ENCODE data around the gene KLF2. TPM values are rescaled to one million over a fixed set of nuclear protein-coding genes. Genes with fewer than 3 reads are reported as not detected.
A peak's percentile ranks its signal among the peaks of the same experiment; 100 is the strongest.

KLF2 gene
- total and polyA plus RNA-seq, 7 donors, result 2.8 to 49.3 (median 21.4) TPM

DNA sequence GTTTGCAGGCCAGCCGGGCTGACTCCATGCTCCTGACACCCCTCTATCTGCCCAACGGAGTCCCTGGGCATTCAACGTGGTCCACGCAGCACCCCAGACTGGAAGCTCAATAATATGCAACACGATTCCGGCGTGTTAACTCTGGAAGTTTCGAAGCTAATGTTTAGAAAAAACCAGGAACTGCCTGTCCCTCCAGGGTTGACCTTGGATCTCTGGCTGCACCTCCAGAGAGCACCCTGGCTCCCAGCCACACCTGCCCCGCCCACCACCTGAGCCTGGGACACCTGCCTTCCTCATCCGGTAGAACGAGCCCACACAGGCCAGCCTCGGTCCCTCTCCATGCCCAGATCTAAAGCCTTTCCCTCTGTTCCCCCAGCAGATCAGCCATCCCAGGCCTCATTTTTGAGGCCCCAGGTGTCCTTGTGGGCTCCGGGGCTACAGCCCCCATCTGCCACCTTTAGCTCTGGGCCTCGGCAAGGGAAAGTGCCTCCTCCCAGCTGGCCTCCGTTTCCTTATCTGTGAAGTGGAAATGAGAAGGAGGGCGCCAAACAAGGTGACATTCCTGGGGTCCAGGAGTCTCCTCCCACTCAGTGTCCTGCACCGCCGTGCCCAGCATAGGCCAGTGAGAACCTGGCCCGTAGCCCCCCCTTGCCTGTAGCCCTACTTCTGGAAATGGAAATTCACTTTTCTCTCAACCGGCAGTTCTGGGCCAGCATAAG, 38.7 kb downstream of the KLF2 start:
- TF ChIP-seq, protein P1, sequence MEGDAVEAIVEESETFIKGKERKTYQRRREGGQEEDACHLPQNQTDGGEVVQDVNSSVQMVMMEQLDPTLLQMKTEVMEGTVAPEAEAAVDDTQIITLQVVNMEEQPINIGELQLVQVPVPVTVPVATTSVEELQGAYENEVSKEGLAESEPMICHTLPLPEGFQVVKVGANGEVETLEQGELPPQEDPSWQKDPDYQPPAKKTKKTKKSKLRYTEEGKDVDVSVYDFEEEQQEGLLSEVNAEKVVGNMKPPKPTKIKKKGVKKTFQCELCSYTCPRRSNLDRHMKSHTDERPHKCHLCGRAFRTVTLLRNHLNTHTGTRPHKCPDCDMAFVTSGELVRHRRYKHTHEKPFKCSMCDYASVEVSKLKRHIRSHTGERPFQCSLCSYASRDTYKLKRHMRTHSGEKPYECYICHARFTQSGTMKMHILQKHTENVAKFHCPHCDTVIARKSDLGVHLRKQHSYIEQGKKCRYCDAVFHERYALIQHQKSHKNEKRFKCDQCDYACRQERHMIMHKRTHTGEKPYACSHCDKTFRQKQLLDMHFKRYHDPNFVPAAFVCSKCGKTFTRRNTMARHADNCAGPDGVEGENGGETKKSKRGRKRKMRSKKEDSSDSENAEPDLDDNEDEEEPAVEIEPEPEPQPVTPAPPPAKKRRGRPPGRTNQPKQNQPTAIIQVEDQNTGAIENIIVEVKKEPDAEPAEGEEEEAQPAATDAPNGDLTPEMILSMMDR (IDR thresholded peaks at IDR 0.05), result no peak
- TF ChIP-seq EP300 (IDR thresholded peaks at IDR 0.05), result no peak
- no peak for TF ChIP-seq POLR2AphosphoS5 (IDR thresholded peaks at IDR 0.05)
- TF ChIP-seq POLR2A (IDR thresholded peaks at IDR 0.05), result no peak
- H3K9me3 ChIP-seq, result no peaks in the 10 kb centered on the region
- 23 to 71% methylated on average over 20 of the region's 20 CpGs for WGBS, 2 donors
- no peaks in the 10 kb centered on the region for H3K4me1 ChIP-seq
- DNase-seq, result no peak
- H3K36me3 ChIP-seq, result peaks cover 0 to 9% (median under 1%) of the 10 kb centered on the region in 4 donors
- H3K27ac ChIP-seq, result no peak overlapping the region
- intact Hi-C loops (cut with DNase I), result no loop called here
- no peak overlapping the region for H3K4me3 ChIP-seq
- no peaks in the 10 kb centered on the region for H3K27me3 ChIP-seq

DNA sequence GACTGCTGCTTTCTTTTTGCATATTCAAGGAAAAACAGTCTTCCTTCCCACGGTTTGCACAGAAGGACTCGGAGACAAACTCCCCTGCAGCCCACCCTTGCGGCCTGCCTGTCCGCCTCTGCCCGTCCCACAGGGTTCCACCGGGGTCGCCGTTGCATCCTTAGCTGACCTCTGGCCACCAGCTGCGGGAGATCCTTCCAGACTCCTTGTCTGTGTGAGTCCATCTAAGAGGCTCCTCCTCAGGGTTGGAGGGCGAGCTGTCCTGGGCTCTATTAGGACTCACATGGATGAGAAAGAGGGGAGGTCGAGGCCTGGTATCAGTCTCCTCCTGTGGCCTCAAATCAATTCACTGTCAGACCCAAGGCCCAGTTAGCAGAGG, 39.2 kb downstream of the KLF2 start:
- Histone ChIP-seq H3K4me3 (no peak overlapping the region), H3K36me3 (peaks cover 0 to 8% (median 0%) of the 10 kb centered on the region in 4 donors), H3K27me3 (no peaks in the 10 kb centered on the region), H3K27ac (no peak overlapping the region), H3K9me3 (no peaks in the 10 kb centered on the region), H3K4me1 (no peaks in the 10 kb centered on the region)
- intact Hi-C loops (cut with DNase I), result no loop called here
- WGBS, 2 donors, result 80 to 88% methylated on average over 11 of the region's 11 CpGs
- TF ChIP-seq, protein P1 (IDR thresholded peaks at IDR 0.05), result no peak
- TF ChIP-seq POLR2A (IDR thresholded peaks at IDR 0.05) (no peak), POLR2AphosphoS5 (IDR thresholded peaks at IDR 0.05) (no peak), EP300 (IDR thresholded peaks at IDR 0.05) (no peak)
- DNase-seq, result no peak

DNA sequence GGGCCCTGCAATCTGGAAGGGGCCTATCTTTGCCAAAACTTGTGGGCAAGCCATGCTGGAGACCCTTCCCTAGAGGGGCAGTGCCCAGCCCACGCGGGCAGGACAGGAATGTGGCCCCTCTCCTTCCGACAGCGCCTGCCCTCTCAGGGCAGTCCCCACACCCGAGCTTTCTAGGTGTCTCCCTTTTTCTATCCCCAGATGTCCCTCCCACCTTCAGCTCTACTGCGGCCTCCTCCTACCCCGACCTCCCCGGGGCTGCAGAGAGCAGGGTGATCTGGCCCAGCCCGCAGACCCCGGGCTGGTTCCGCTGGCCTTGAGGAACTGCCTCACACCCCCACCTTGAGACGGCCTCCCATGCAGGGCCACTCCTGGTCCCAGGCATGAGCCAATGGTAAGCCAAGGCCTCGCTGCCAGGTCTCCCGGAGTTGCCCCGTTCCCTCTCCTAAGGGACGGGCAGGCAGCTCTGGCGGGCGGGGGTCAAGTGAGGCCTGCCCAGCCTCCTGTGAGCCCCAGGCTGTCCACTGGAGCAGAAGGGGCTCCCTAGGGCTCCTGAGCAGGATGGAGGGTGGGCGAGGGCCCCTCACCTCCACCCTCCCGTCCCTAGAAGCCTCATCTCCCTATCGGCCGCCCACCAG, 39.7 kb downstream of the KLF2 start:
- TF ChIP-seq EP300 (IDR thresholded peaks at IDR 0.05) (no peak), POLR2A (IDR thresholded peaks at IDR 0.05) (no peak), POLR2AphosphoS5 (IDR thresholded peaks at IDR 0.05) (no peak)
- TF ChIP-seq, protein P1 (IDR thresholded peaks at IDR 0.05), result no peak
- Histone ChIP-seq H3K9me3 (no peaks in the 10 kb centered on the region), H3K36me3 (peaks cover 0 to 8% (median 0%) of the 10 kb centered on the region in 4 donors), H3K27me3 (no peaks in the 10 kb centered on the region), H3K4me1 (no peaks in the 10 kb centered on the region), H3K4me3 (no peak overlapping the region), H3K27ac (no peak overlapping the region)
- no peak for DNase-seq
- intact Hi-C loops (cut with DNase I), result no loop called here
- 93 to 95% methylated on average over 22 of the region's 22 CpGs for WGBS, 2 donors

DNA sequence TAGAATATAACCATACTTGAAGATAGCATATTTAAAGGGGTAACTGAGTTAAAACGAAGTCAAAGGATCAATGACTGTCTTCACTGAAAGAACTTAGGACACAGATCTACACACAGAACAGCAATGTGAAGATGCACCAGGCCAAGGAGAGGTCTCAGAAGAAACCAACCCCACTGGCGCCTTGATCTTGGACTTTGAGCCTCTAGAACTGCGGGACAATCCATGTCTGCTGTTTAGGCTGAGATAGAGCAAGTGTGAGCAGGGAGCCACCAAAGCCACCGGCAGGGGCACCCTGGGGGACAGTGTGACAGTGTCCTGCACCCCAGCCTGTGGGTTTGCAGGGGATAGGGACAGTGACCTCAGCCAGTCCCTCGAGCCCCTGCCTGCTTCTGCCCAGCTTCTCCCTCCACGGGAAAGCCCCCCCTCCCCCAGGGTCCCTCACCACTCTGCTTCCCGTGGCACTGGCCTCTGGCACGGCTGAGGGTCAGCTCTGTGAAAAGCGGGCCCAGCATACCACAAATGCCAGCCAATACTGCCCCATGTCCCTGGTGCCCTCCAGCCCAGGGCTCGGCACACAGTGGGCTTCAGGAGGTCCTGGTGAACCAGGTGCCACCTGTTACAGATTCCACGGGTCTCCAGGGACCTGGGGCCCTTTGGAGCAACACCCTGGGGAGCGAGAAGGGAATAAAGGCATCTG, 40.8 kb downstream of the KLF2 start:
- Histone ChIP-seq H3K4me1 (no peaks in the 10 kb centered on the region), H3K9me3 (no peaks in the 10 kb centered on the region), H3K4me3 (no peak overlapping the region), H3K27ac (peak overlapping the region in 1 of 4 donors; percentile 47), H3K27me3 (no peaks in the 10 kb centered on the region), H3K36me3 (peaks cover 0 to 8% (median 0%) of the 10 kb centered on the region in 4 donors)
- TF ChIP-seq, protein P1 (IDR thresholded peaks at IDR 0.05), result no peak
- TF ChIP-seq EP300 (IDR thresholded peaks at IDR 0.05) (no peak), POLR2A (IDR thresholded peaks at IDR 0.05) (no peak), POLR2AphosphoS5 (IDR thresholded peaks at IDR 0.05) (no peak)
- intact Hi-C loops (cut with DNase I), result no loop called here
- DNase-seq, result no peak
- 56 to 75% methylated on average over 12 of the region's 12 CpGs for WGBS, 2 donors
